Activated naive CD4-positive, alpha-beta T cell treated with anti-CD3 and anti-CD28 coated beads, Interleukin-2, amount 10 ng/mL, durations not matched to agents 7 days and 5 days (primary cell): Measurements from ENCODE around the gene FBXO47.
"Not testable (repeated sequence)": the region's sequence is repeated elsewhere in the genome, so short reads cannot be mapped to it uniquely, and the experiment has no call there.

Source experiments
- CTCF ChIA-PET: fragments of 350-600 bp; sonication (Branson Sonifier 250); formaldehyde crosslinking; loops from one replicate; lab custom pipeline; 2021; ENCODE audit warnings: antibody characterized with exemption; lab: Charles Lee
- DNase-seq: peaks from one replicate; pipeline ENCODE4 v3.0.0-alpha.2; 2020
- H3K27ac Mint-ChIP-seq: one replicate; pipeline ENCODE4 v1.8.0; 2021; ENCODE audit warnings: mild to moderate bottlenecking, moderate library complexity, mixed read lengths
- H3K27me3 Mint-ChIP-seq: one replicate; pipeline ENCODE4 v1.8.0; 2021; ENCODE audit warnings: mild to moderate bottlenecking, mixed read lengths
- H3K36me3 Mint-ChIP-seq: one replicate; pipeline ENCODE4 v1.8.0; 2021; ENCODE audit warnings: mixed read lengths
- H3K4me1 Mint-ChIP-seq: one replicate; pipeline ENCODE4 v1.8.0; 2021; ENCODE audit warnings: mixed read lengths
- H3K4me3 Mint-ChIP-seq: one replicate; pipeline ENCODE4 v1.8.0; 2021; ENCODE audit warnings: mild to moderate bottlenecking, moderate library complexity, mixed read lengths
- H3K9me3 Mint-ChIP-seq: one replicate; pipeline ENCODE4 v1.8.0; 2021; ENCODE audit warnings: mixed read lengths

FBXO47 gene

GRCh38 chr17:38960402-38960801 lies 6.8 kb downstream of the FBXO47 start:
- H3K4me3 Mint-ChIP-seq = no peak overlapping the region
- H3K4me1 Mint-ChIP-seq = peaks cover 28% of the 10 kb centered on the region
- CTCF ChIA-PET = interaction anchor here (0.6 to 1.0 kb wide), 3 partner anchors 22 to 246 kb away, joined by 3 to 5 read pairs (median 4); no protein-coding TSS in a partner anchor
- H3K27me3 Mint-ChIP-seq = no peaks in the 10 kb centered on the region
- no peaks in the 10 kb centered on the region for H3K36me3 Mint-ChIP-seq
- H3K27ac Mint-ChIP-seq = no peak overlapping the region
- H3K9me3 Mint-ChIP-seq = no peaks in the 10 kb centered on the region
- DNase-seq = no peak

- Mint-ChIP-seq H3K4me1 (peaks cover 28% of the 10 kb centered on the region), H3K36me3 (no peaks in the 10 kb centered on the region), H3K4me3 (no peak overlapping the region), H3K27me3 (no peaks in the 10 kb centered on the region), H3K9me3 (no peaks in the 10 kb centered on the region), H3K27ac (no peak overlapping the region)
- CTCF ChIA-PET = no interaction called here
- no peak for DNase-seq
Observed at GRCh38 chr17:38959508-38959907, 7.7 kb downstream of the FBXO47 start.

- no peak for DNase-seq
- peaks cover 28% of the 10 kb centered on the region for H3K4me1 Mint-ChIP-seq
- H3K9me3 Mint-ChIP-seq = no peaks in the 10 kb centered on the region
- no peak overlapping the region for H3K27ac Mint-ChIP-seq
- no peaks in the 10 kb centered on the region for H3K27me3 Mint-ChIP-seq
- CTCF ChIA-PET = interaction anchor here (1.0 kb wide), 1 partner anchor 12 kb away, joined by 4 read pairs; no protein-coding TSS in a partner anchor
- no peaks in the 10 kb centered on the region for H3K36me3 Mint-ChIP-seq
- H3K4me3 Mint-ChIP-seq = no peak overlapping the region
Observed at GRCh38 chr17:38958756-38959155, 8.4 kb downstream of the FBXO47 start.

- Mint-ChIP-seq H3K36me3 (no peaks in the 10 kb centered on the region), H3K4me1 (peaks cover 28% of the 10 kb centered on the region), H3K27me3 (no peaks in the 10 kb centered on the region), H3K9me3 (no peaks in the 10 kb centered on the region), H3K27ac (no peak overlapping the region), H3K4me3 (no peak overlapping the region)
- CTCF ChIA-PET = interaction anchor here (1.0 kb wide), 1 partner anchor 11 kb away, joined by 4 read pairs; no protein-coding TSS in a partner anchor
- no peak for DNase-seq
Observed at GRCh38 chr17:38958326-38958725, 8.9 kb downstream of the FBXO47 start.

GRCh38 chr17:38953800-38954199 lies 13.4 kb downstream of the FBXO47 start:
- DNase-seq, H3K4me1 Mint-ChIP-seq, H3K4me3 Mint-ChIP-seq, H3K36me3 Mint-ChIP-seq, H3K27ac Mint-ChIP-seq, H3K9me3 Mint-ChIP-seq, CTCF ChIA-PET, H3K27me3 Mint-ChIP-seq: not testable (repeated sequence)

GRCh38 chr17:38947189-38947588 lies 20.0 kb downstream of the FBXO47 start:
- peaks cover 8% of the 10 kb centered on the region for H3K4me1 Mint-ChIP-seq
- peak overlapping the region; percentile 33 for H3K27ac Mint-ChIP-seq
- H3K27me3 Mint-ChIP-seq = peaks cover 4% of the 10 kb centered on the region
- no peak overlapping the region for H3K4me3 Mint-ChIP-seq
- H3K9me3 Mint-ChIP-seq = no peaks in the 10 kb centered on the region
- no peaks in the 10 kb centered on the region for H3K36me3 Mint-ChIP-seq
- DNase-seq = peak; percentile 52
- CTCF ChIA-PET = interaction anchor here (0.6 to 1.3 kb wide), 3 partner anchors 11 to 218 kb away, joined by 3 to 4 read pairs (median 4); no protein-coding TSS in a partner anchor

DNA sequence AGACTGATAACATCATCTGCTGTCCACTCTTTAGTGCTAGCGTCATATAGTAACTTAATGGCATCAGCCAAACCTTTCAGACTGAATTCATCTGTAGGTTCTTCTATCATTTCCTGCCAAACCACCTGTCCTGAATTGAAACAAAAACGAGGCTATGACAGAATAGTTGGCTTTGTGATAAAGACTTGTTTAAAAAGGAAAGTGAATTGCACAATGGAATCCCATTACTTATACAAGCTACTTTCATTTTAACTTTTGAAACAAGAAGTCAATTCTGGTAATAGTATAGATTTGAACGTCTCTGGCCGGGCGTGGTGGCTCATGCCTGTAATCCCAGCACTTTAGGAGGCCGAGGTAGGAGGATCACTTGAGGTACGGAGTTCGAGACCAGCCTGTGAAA lies 23.6 kb downstream of the FBXO47 start:
- H3K9me3 Mint-ChIP-seq = no peaks in the 10 kb centered on the region
- no peak overlapping the region for H3K27ac Mint-ChIP-seq
- no peak overlapping the region for H3K4me3 Mint-ChIP-seq
- no peaks in the 10 kb centered on the region for H3K36me3 Mint-ChIP-seq
- peaks cover 8% of the 10 kb centered on the region for H3K4me1 Mint-ChIP-seq
- CTCF ChIA-PET = interaction anchor here (0.6 to 1.5 kb wide), 3 partner anchors 19 to 209 kb away, joined by 3 to 4 read pairs (median 3); partner anchors contain the start of gene LASP1NB
- DNase-seq = no peak
- peaks cover 4% of the 10 kb centered on the region for H3K27me3 Mint-ChIP-seq

GRCh38 chr17:38942696-38943334 lies 24.4 kb downstream of the FBXO47 start:
- Mint-ChIP-seq H3K27ac (no peak overlapping the region), H3K4me3 (no peak overlapping the region)

DNA sequence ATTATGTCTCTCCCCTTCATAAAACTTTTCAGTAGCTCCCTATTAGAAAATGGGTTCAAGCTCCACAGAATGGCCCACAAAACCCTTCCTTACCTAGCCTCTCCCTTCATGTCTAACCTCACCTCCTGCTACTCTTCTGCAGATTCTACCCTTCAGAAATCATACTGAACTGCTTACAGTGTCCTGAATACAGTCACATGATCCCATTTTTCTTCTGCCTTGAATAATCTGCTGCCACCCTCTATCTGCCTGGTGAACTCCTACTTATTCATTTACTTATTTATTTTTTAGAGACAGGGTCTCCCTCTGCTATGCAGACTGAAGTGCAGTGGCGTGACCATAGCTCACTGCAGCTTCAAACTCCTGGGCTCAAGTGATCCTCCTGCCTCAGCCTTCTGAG lies 26.8 kb downstream of the FBXO47 start:
- peaks cover 8% of the 10 kb centered on the region for H3K27me3 Mint-ChIP-seq
- H3K4me3 Mint-ChIP-seq = no peak overlapping the region
- H3K9me3 Mint-ChIP-seq = no peaks in the 10 kb centered on the region
- H3K36me3 Mint-ChIP-seq = no peaks in the 10 kb centered on the region
- CTCF ChIA-PET = interaction anchor here (1.1 kb wide), 1 partner anchor 67 kb away, joined by 3 read pairs; no protein-coding TSS in a partner anchor
- H3K27ac Mint-ChIP-seq = no peak overlapping the region
- no peak for DNase-seq
- peaks cover 8% of the 10 kb centered on the region for H3K4me1 Mint-ChIP-seq

More at GRCh38 chr17:38942696-38943334, 24.4 kb downstream of the FBXO47 start:
- H3K9me3 Mint-ChIP-seq = no peaks in the 10 kb centered on the region
- no peaks in the 10 kb centered on the region for H3K27me3 Mint-ChIP-seq
- CTCF ChIA-PET = interaction anchor here (0.7 to 1.5 kb wide), 2 partner anchors 71 to 210 kb away, joined by 3 read pairs; no protein-coding TSS in a partner anchor
- DNase-seq = no peak
- peaks cover 8% of the 10 kb centered on the region for H3K4me1 Mint-ChIP-seq
- no peaks in the 10 kb centered on the region for H3K36me3 Mint-ChIP-seq

DNA sequence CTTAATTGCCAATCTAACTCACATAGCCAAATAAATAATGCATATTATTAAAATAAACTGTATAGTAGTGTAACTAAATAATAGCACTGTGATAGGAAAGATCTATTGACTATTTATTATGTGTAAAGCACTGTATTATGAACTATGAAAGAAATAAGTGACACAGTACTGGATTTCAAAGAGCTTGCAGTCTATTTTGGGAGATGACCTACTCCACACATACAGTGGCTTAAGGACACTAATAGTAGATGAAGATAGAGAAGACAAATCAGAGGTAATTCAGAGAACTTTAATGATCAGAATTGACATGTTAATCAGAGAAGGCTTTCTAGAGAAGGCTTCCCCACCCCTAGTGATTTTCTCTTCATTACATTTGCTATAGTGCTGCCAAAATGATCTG lies 27.2 kb downstream of the FBXO47 start:
- DNase-seq = no peak
- H3K9me3 Mint-ChIP-seq = no peaks in the 10 kb centered on the region
- CTCF ChIA-PET = interaction anchor here (1.1 kb wide), 1 partner anchor 67 kb away, joined by 3 read pairs; no protein-coding TSS in a partner anchor
- no peaks in the 10 kb centered on the region for H3K36me3 Mint-ChIP-seq
- no peak overlapping the region for H3K4me3 Mint-ChIP-seq
- no peak overlapping the region for H3K27ac Mint-ChIP-seq
- H3K4me1 Mint-ChIP-seq = peaks cover 8% of the 10 kb centered on the region
- peaks cover 9% of the 10 kb centered on the region for H3K27me3 Mint-ChIP-seq

- H3K36me3 Mint-ChIP-seq, DNase-seq, H3K9me3 Mint-ChIP-seq, H3K4me1 Mint-ChIP-seq, H3K27ac Mint-ChIP-seq, H3K4me3 Mint-ChIP-seq: not testable (repeated sequence)
- CTCF ChIA-PET = interaction anchor here (0.6 kb wide), 1 partner anchor 9 kb away, joined by 3 read pairs; the partner anchor contains the start of gene LASP1NB
- H3K27me3 Mint-ChIP-seq = peaks cover 13% of the 10 kb centered on the region
Observed at GRCh38 chr17:38933962-38934361, 33.2 kb downstream of the FBXO47 start.

DNA sequence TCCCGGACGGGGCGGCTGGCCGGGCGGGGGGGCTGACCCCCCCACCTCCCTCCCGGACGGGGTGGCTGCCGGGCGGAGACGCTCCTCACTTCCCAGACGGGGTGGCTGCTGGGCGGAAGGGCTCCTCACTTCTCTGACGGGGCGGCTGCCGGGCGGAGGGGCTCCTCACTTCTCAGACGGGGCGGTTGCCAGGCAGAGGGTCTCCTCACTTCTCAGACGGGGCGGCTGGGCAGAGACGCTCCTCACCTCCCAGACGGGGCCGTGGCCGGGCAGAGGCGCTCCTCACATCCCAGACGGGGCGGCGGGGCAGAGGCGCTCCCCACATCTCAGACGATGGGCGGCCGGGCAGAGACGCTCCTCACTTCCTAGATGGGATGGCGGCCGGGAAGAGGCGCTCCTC lies 36.4 kb downstream of the FBXO47 start:
- CTCF ChIA-PET, H3K36me3 Mint-ChIP-seq, H3K27me3 Mint-ChIP-seq, H3K27ac Mint-ChIP-seq, H3K9me3 Mint-ChIP-seq, H3K4me3 Mint-ChIP-seq: not testable (repeated sequence)
- H3K4me1 Mint-ChIP-seq = peaks cover 14% of the 10 kb centered on the region
- DNase-seq = peak; percentile 14

DNA sequence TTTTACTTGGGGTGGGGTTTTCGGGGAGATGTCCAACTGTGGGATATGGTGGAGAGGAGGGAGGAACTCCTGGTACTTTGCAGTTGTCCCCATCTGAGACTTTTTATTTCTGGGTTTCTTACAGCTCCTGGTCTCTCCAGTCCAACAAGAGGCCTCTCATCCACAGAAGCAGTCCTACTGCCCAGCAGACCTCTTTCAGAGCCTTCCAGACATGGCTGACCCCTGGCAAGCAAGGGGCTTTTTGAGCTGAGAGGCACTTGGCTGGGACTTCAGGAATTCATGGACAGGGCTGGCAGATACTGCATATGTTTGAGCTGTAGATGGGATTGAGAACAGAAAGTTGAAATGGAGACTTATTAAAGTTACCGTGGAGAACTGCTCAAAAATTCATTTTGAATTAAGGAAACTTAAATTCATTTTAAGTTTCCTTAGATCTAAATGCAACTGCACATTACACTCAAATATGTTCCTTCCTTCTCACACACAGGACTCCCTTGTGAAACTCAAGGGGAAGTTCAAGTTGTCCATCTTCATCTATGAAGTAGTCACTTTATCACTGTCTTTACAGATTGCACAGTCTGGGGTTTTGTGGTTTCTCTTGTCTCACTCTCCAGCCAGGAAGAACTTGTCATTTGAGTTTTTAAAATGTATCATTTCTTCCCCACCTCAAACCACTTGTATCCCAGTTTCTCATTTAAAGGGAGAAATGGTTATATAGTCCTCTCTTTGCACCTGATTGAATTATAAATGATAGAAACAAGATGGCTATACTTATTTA lies 40.7 kb downstream of the FBXO47 start:
- no peak overlapping the region for H3K4me3 Mint-ChIP-seq
- peak overlapping the region; percentile 4 for H3K27ac Mint-ChIP-seq
- peaks cover 9% of the 10 kb centered on the region for H3K36me3 Mint-ChIP-seq
- peaks cover 30% of the 10 kb centered on the region for H3K4me1 Mint-ChIP-seq
- H3K27me3 Mint-ChIP-seq = no peaks in the 10 kb centered on the region
- CTCF ChIA-PET = interaction anchor here (0.6 to 1.9 kb wide), 4 partner anchors 9 to 318 kb away, joined by 3 to 6 read pairs (median 4); no protein-coding TSS in a partner anchor
- DNase-seq = peak; percentile 13
- no peaks in the 10 kb centered on the region for H3K9me3 Mint-ChIP-seq
